GM12873 (cell line): ENCODE results near the gene DAP3.
A peak's percentile ranks its signal among the peaks of the same experiment; 100 is the strongest.

Experiments used
- TF ChIP-seq, protein P1 (sequence below): IDR thresholded peaks from 2 replicates; pipeline ENCODE4 v1.5.1; 2012; ENCODE audit warnings: low read depth, mild to moderate bottlenecking, moderate library complexity, low read length, control low read depth; ENCODE audit not compliant: insufficient read depth; ENCODE audit errors: missing control alignments

DAP3 gene

GRCh38 chr1:155709391-155709790, 20.5 kb downstream of the DAP3 start:
- TF ChIP-seq, protein P1, sequence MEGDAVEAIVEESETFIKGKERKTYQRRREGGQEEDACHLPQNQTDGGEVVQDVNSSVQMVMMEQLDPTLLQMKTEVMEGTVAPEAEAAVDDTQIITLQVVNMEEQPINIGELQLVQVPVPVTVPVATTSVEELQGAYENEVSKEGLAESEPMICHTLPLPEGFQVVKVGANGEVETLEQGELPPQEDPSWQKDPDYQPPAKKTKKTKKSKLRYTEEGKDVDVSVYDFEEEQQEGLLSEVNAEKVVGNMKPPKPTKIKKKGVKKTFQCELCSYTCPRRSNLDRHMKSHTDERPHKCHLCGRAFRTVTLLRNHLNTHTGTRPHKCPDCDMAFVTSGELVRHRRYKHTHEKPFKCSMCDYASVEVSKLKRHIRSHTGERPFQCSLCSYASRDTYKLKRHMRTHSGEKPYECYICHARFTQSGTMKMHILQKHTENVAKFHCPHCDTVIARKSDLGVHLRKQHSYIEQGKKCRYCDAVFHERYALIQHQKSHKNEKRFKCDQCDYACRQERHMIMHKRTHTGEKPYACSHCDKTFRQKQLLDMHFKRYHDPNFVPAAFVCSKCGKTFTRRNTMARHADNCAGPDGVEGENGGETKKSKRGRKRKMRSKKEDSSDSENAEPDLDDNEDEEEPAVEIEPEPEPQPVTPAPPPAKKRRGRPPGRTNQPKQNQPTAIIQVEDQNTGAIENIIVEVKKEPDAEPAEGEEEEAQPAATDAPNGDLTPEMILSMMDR, result no peak

- TF ChIP-seq, protein P1, result peak; percentile 18
These were observed 23.7 kb downstream of the DAP3 start for GRCh38 chr1:155712636-155713035.

DNA sequence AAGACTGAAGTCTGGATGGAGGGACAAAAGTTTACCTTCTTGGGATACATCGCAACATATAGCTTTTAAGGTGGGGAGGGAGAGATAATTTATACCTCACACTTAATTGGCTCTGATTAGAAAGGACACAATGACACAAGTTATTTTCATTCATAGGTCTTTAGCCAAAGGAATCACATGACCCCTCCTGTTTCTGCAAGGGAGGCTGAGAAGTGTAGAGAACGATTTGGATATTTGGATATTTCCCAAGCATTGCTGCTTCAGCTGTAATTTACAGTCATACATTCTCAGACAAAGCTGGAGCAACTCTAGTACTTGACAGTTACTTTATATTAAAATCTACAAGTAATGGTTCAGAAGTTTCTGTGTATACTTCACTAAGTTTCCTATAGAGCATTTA, 24.2 kb downstream of the DAP3 start:
- TF ChIP-seq, protein P1, result no peak

DNA sequence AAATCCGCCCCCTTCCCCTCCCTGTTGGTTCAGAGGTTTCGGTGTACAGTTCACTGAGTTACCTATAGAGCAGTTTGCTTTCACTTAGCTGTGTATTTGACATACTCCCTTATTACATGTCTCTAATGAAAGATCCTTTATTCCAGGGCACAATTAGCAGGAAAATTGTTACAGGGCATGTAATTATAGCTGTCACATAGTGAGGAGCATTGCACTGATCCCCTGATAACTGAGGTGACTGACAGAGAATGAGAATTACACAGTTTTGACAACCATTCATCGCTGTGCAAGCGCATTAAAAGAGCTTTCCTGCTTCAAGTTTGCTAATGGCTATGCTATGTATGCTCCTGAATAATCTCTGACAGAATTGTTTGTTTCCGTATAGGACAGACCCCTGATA, 26.9 kb downstream of the DAP3 start:
- TF ChIP-seq, protein P1, result no peak

GRCh38 chr1:155717041-155717440, 28.1 kb downstream of the DAP3 start:
- TF ChIP-seq, protein P1, result no peak

DNA sequence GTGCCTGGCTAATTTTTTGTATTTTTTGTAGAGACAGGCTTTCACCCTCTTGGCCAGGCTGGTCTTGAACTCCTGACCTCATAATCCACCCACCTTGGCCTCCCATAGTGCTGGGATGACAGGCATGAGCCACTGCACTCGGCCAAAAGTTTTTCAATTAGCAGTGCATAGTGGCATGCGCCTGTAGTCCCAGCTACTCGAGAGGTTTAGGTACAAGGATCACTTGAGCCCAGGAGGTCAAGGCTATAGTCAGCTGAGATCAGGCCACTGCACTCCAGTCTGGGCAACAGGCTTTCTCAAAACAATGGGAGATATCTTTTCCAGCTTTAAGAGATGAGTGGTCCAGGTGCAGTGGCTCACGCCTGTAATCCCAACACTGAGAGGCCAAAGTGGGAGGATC, 30.8 kb downstream of the DAP3 start:
- TF ChIP-seq, protein P1, result no peak

- TF ChIP-seq, protein P1, result no peak
These were observed 36.3 kb downstream of the DAP3 start for GRCh38 chr1:155725142-155725541.
